Heart right ventricle (tissue), 16 donors: Measurements from ENCODE around the gene PDSS1. TPM values are rescaled to one million over a fixed set of nuclear protein-coding genes. Genes with fewer than 3 reads are reported as not detected.
"Not testable (repeated sequence)": the region's sequence is repeated elsewhere in the genome, so short reads cannot be mapped to it uniquely, and the experiment has no call there.

Source experiments
- ATAC-seq, 8 donors: fragments of 200-7000 bp; cut with Tn5 transposase; one replicate each; pipeline ENCODE4 v1.9.1; 2020; ENCODE audit warnings: mild to moderate bottlenecking in 8 of 8, moderate library complexity in 8 of 8, moderate number of reproducible peaks in 1 of 8
- DNase-seq, 2 donors: peaks; one replicate each; pipeline ENCODE4 v3.0.0-alpha.2; 2020
- H3K27ac ChIP-seq, 10 donors: fragments of 200-600 bp; sonication (generic) in 2 of 10; one replicate each; pipeline versions ENCODE4 v1.5.0 to v1.8.0; 2020 to 2022; ENCODE audit warnings: mild to moderate bottlenecking in 3 of 10
- H3K27me3 ChIP-seq, 7 donors: fragments of 200-600 bp; one replicate each; pipeline ENCODE4 v1.8.0; 2021 to 2022; ENCODE audit warnings: mild to moderate bottlenecking in 2 of 7
- H3K36me3 ChIP-seq, 9 donors: fragments of 200-600 bp; sonication (generic) in 1 of 9; one replicate each; pipeline versions ENCODE4 v1.5.0 to v1.8.0; 2020 to 2022; ENCODE audit warnings: mild to moderate bottlenecking in 2 of 9
- H3K4me1 ChIP-seq, 9 donors: fragments of 200-600 bp; sonication (generic) in 1 of 9; one replicate each; pipeline versions ENCODE4 v1.5.0 to v1.8.0; 2020 to 2022; ENCODE audit warnings: mild to moderate bottlenecking in 4 of 9
- H3K4me3 ChIP-seq, 10 donors: fragments of 200-600 bp; sonication (generic) in 2 of 10; one replicate each; pipeline versions ENCODE4 v1.5.0 to v1.8.0; 2020 to 2022; ENCODE audit warnings: mild to moderate bottlenecking in 7 of 10, moderate library complexity in 2 of 10
- H3K9me3 ChIP-seq, 11 donors: fragments of 200-600 bp in 10 of 11; sonication (generic) in 2 of 11; one replicate each; pipeline versions ENCODE4 v1.5.0 to v1.8.0; 2013 to 2022; ENCODE audit warnings: mild to moderate bottlenecking in 2 of 11, control low read depth in 1 of 11, moderate library complexity in 1 of 11
- CTCF ChIP-seq, 9 donors: fragments of 200-600 bp; sonication (generic) in 2 of 9; IDR thresholded peaks; one replicate each; pipeline versions ENCODE4 v1.5.0 to v1.8.0; 2021 to 2022; ENCODE audit warnings: antibody characterized with exemption in 9 of 9, mild to moderate bottlenecking in 5 of 9, moderate library complexity in 1 of 9
- WGBS, 2 donors: extraction: QIAGEN DNeasy Blood & Tissue Kit; methylation state at CpG; one replicate each; pipeline ENCODE4 v1.1.7; 2013; ENCODE audit warnings: inconsistent platforms in 1 of 2; 5-methylcytosine and 5-hydroxymethylcytosine counted together
- intact Hi-C, 10 donors: fragments of 100-400 bp; cut with DNase I; formaldehyde crosslinking; loops; one replicate each; pipeline versions ENCODE4 v1.11.1 to v1.14.2; 2022
- polyA plus RNA-seq, 2 donors: library from polyadenylated mRNA; stranded (reverse); fragments of 200-250 nt; gene quantifications; one replicate each; pipeline ENCODE4 v1.2.3, GENCODE V29; 2013
- total RNA-seq, 10 donors: library from RNA; stranded (reverse); fragmentation: NEBNext Ultra II Directional in 3 of 10; extraction: Animal tissue kit (Norgen Biotek cat#: 25700) in 3 of 10; gene quantifications; one replicate each; pipeline versions ENCODE4 v1.2.1 to v1.2.4, GENCODE V29; 2021 to 2023
- donor health status: Arrhythmogenic right ventricular cardiomyopathy.
- donor health status: ischemic (EF 13 %, LVEDD 7.1; RV severe dilation, severe dysfunction).
- donor health status: healthy with polysubstance abuse.
- donor health status: DM: no; HTN: yes; CAD: no.
- donor health status: DM: no; HTN: no; CAD: no.
- donor health status: ischemic (EF 25% LVEDD 6.9; RV normal size, moderate dysfunction).
- donor health status: ischemic (EF 25% LVEDD 5.7; RV mildly dilated, moderate dysfunction).
- donor health status: healthy.
- donor health status: DM: yes; HTN: yes; CAD: no.
- donor health status: Ischemic cardiomyopathy.
- donor health status: ischemic (EF 35%, LVEDD 5.7; RV mildly dilated, moderate dysfunction).
- donor health status: nonischemic (EF 11% LVEDD 7.7; RV severe dilation, severe dysfunction).
- donor health status: DM: yes; HTN: yes; CAD: no.
- donor health status: PGD.
- donor health status: ischemic (EF 29% LVEDD 5.4; RV normal size, mild dysfunction).
- donor health status: nonischemic (EF 23%, LVEDD 6.1; RV moderate dilation, normal function).

The PDSS1 gene
- total and polyA plus RNA-seq, 12 donors, result 3.7 to 10.5 (median 5.9) TPM

GRCh38 chr10:26787362-26787761, 89.9 kb downstream of the PDSS1 start:
- 97 to 98% methylated on average over 3 of the region's 3 CpGs for WGBS, 2 donors
- no peaks in the 10 kb centered on the region for H3K36me3 ChIP-seq

GRCh38 chr10:26789779-26790178, 92.3 kb downstream of the PDSS1 start:
- ATAC-seq, H3K27me3 ChIP-seq, H3K27ac ChIP-seq, H3K36me3 ChIP-seq, H3K4me3 ChIP-seq, DNase-seq, H3K9me3 ChIP-seq, intact Hi-C loops: not testable (repeated sequence)
- 98 to 100% methylated on average over 2 of the region's 2 CpGs for WGBS, 2 donors
- H3K4me1 ChIP-seq, result peaks cover 0 to 29% (median 18%) of the 10 kb centered on the region in 9 donors

More at GRCh38 chr10:26787362-26787761, 89.9 kb downstream of the PDSS1 start:
- Histone ChIP-seq H3K4me3 (no peak overlapping the region), H3K9me3 (peaks cover 0 to 3% (median 0%) of the 10 kb centered on the region in 11 donors), H3K27me3 (no peaks in the 10 kb centered on the region), H3K4me1 (peaks cover 0 to 16% (median 5%) of the 10 kb centered on the region in 9 donors), H3K27ac (no peak overlapping the region)
- intact Hi-C loops, result no loop called here
- no peak for TF ChIP-seq CTCF (IDR thresholded peaks at IDR 0.05)
- ATAC-seq (no peak), DNase-seq (no peak)

GRCh38 chr10:26790221-26790995, 92.9 kb downstream of the PDSS1 start:
- no peak for TF ChIP-seq CTCF (IDR thresholded peaks at IDR 0.05)
- Histone ChIP-seq H3K9me3 (peaks cover 0 to 12% (median 5%) of the 10 kb centered on the region in 11 donors), H3K36me3 (no peaks in the 10 kb centered on the region), H3K27ac (no peak overlapping the region), H3K27me3 (no peaks in the 10 kb centered on the region), H3K4me3 (no peak overlapping the region), H3K4me1 (peaks cover 0 to 26% (median 18%) of the 10 kb centered on the region in 9 donors)
- DNase-seq, result no peak
- peak in 1 of 8 donors; percentile 33 for ATAC-seq
- intact Hi-C loops, result no loop called here
- 87 to 93% methylated on average over 4 of the region's 4 CpGs for WGBS, 2 donors

- 34 to 59% methylated on average over 2 of the region's 2 CpGs for WGBS, 2 donors
- peaks cover 0 to 24% (median 14%) of the 10 kb centered on the region in 11 donors for H3K9me3 ChIP-seq
- H3K36me3 ChIP-seq, result no peaks in the 10 kb centered on the region
- H3K27ac ChIP-seq, result peak overlapping the region in 1 of 10 donors; percentile 63
- H3K4me1 ChIP-seq, result peaks cover 0 to 26% (median 18%) of the 10 kb centered on the region in 9 donors
- intact Hi-C loops, result no loop called here
- H3K27me3 ChIP-seq, result no peaks in the 10 kb centered on the region
- ATAC-seq (no peak), DNase-seq (no peak)
- no peak overlapping the region for H3K4me3 ChIP-seq
- no peak for TF ChIP-seq CTCF (IDR thresholded peaks at IDR 0.05)
Measured at GRCh38 chr10:26792758-26793495, 95.4 kb downstream of the PDSS1 start.

Other genes with a start within 250 kb of the PDSS1 start
- 10 to 100 TPM; 24.2 to 39.3 (median 28.9) TPM for gene ABI1, start 163.3 kb downstream of the PDSS1 start, total RNA-seq
- gene ABI1, start 163.3 kb downstream of the PDSS1 start, polyA plus RNA-seq, result 10 to 100 TPM; 14.6 to 16.8 TPM